WTC11 (cell line): Measurements from ENCODE around the gene SEMA7A. TPM values are rescaled to one million over a fixed set of nuclear protein-coding genes. Genes with fewer than 3 reads are reported as not detected.

ENCODE experiments used
- ATAC-seq: fragments of 200-7000 bp; cut with Tn5 transposase; 2 replicates; pipeline ENCODE4 v1.10.0; 2021; ENCODE audit warnings: mild to moderate bottlenecking, moderate library complexity
- CTCF ChIA-PET: fragments of 300-600 bp; sonication (Branson Sonifier 250); formaldehyde crosslinking; loops from one replicate; lab custom pipeline; 2021; ENCODE audit warnings: antibody characterized with exemption; lab: Charles Lee
- POLR2A ChIA-PET: fragments of 350-600 bp; sonication (Branson Sonifier 250); formaldehyde crosslinking; loops from one replicate; lab custom pipeline; 2021; ENCODE audit warnings: antibody characterized with exemption; lab: Charles Lee
- DNase-seq: peaks from one replicate; pipeline ENCODE4 v3.0.0; 2021; ENCODE audit warnings: low spot score
- H3K27ac Mint-ChIP-seq: 2 replicates; pipeline ENCODE4 v1.8.0; 2021; ENCODE audit warnings: mixed read lengths
- H3K27me3 Mint-ChIP-seq: 2 replicates; pipeline ENCODE4 v1.8.0; 2021; ENCODE audit warnings: low read depth, mild to moderate bottlenecking, moderate library complexity, mixed read lengths
- H3K36me3 Mint-ChIP-seq: 2 replicates; pipeline ENCODE4 v1.8.0; 2021; ENCODE audit warnings: mixed read lengths
- H3K4me1 Mint-ChIP-seq: 2 replicates; pipeline ENCODE4 v1.8.0; 2022; ENCODE audit warnings: mixed read lengths
- H3K4me3 Mint-ChIP-seq: 2 replicates; pipeline ENCODE4 v1.8.0; 2021; ENCODE audit warnings: mild to moderate bottlenecking, moderate library complexity, mixed read lengths
- H3K9me3 Mint-ChIP-seq: 2 replicates; pipeline ENCODE4 v1.8.0; 2021; ENCODE audit warnings: mixed read lengths
- AFF4 ChIP-seq: sonication (generic); formaldehyde crosslinking; IDR thresholded peaks from 2 replicates; pipeline ENCODE4 v1.8.1; 2023; ENCODE audit warnings: mild to moderate bottlenecking, missing genetic modification reagents, borderline replicate concordance
- ATF1 ChIP-seq: sonication (generic); formaldehyde crosslinking; IDR thresholded peaks from 2 replicates; pipeline ENCODE4 v1.8.1; 2023; ENCODE audit warnings: mild to moderate bottlenecking, moderate library complexity, missing genetic modification reagents
- CREB1 ChIP-seq: sonication (generic); formaldehyde crosslinking; IDR thresholded peaks from 2 replicates; pipeline ENCODE4 v1.8.0; 2023; ENCODE audit warnings: mild to moderate bottlenecking, missing genetic modification reagents
- E2F1 ChIP-seq: sonication (generic); formaldehyde crosslinking; IDR thresholded peaks from 2 replicates; pipeline ENCODE4 v1.8.0; 2022; ENCODE audit warnings: mild to moderate bottlenecking, missing genetic modification reagents
- GABPB1 ChIP-seq: sonication (generic); formaldehyde crosslinking; IDR thresholded peaks from 2 replicates; pipeline ENCODE4 v1.8.1; 2023; ENCODE audit warnings: mild to moderate bottlenecking, missing genetic modification reagents
- GTF2I ChIP-seq: fragments of 250-450 bp; sonication (Bioruptor Pico); conservative IDR thresholded peaks from 2 replicates; pipeline ENCODE4 v1.4.0; 2021; ENCODE audit warnings: mild to moderate bottlenecking
- MAX ChIP-seq: sonication (generic); formaldehyde crosslinking; IDR thresholded peaks from 2 replicates; pipeline ENCODE4 v1.8.0; 2022; ENCODE audit warnings: mild to moderate bottlenecking, missing genetic modification reagents
- MYBL2 ChIP-seq: sonication (generic); formaldehyde crosslinking; IDR thresholded peaks from 2 replicates; pipeline ENCODE4 v1.8.1; 2023; ENCODE audit warnings: mild to moderate bottlenecking, moderate library complexity, missing genetic modification reagents
- NFYB ChIP-seq: sonication (generic); formaldehyde crosslinking; conservative IDR thresholded peaks from 2 replicates; pipeline ENCODE4 v1.8.0; 2022; ENCODE audit warnings: low read depth, missing genetic modification reagents
- NR3C1 ChIP-seq: sonication (generic); formaldehyde crosslinking; conservative IDR thresholded peaks from 2 replicates; pipeline ENCODE4 v1.8.1; 2023; ENCODE audit warnings: low read depth, mild to moderate bottlenecking, missing genetic modification reagents
- SOX15 ChIP-seq: fragments of 250-450 bp; sonication (Bioruptor Pico); IDR thresholded peaks from 2 replicates; pipeline ENCODE4 v1.9.0; 2021; ENCODE audit warnings: mild to moderate bottlenecking
- TEAD1 ChIP-seq: sonication (generic); formaldehyde crosslinking; IDR thresholded peaks from 2 replicates; pipeline ENCODE4 v1.8.0; 2022; ENCODE audit warnings: mild to moderate bottlenecking, missing genetic modification reagents
- TP53 ChIP-seq: sonication (generic); formaldehyde crosslinking; IDR thresholded peaks from 2 replicates; pipeline ENCODE4 v1.8.1; 2023; ENCODE audit warnings: mild to moderate bottlenecking, missing genetic modification reagents
- ZNF263 ChIP-seq: sonication (generic); formaldehyde crosslinking; IDR thresholded peaks from 2 replicates; pipeline ENCODE4 v1.8.1; 2022; ENCODE audit warnings: low read depth, mild to moderate bottlenecking, moderate library complexity, missing genetic modification reagents
- ZNF281 ChIP-seq: sonication (generic); formaldehyde crosslinking; IDR thresholded peaks from 2 replicates; pipeline ENCODE4 v1.8.0; 2023; ENCODE audit warnings: mild to moderate bottlenecking, missing genetic modification reagents
- ZNF425 ChIP-seq: fragments of 250-450 bp; sonication (Bioruptor Pico); conservative IDR thresholded peaks from 2 replicates; pipeline ENCODE4 v1.9.0; 2021; ENCODE audit warnings: mild to moderate bottlenecking
- total RNA-seq: library from RNA; stranded (reverse); gene quantifications from 3 replicates; pipeline ENCODE4 v1.2.3, GENCODE V29; 2021

The SEMA7A gene
- total RNA-seq, 1 experiment from 2014 or later: 17.9 TPM

GRCh38 chr15:74377831-74378766 is 55.7 kb downstream of the SEMA7A start:
- POLR2A ChIA-PET: no interaction called here
- H3K27me3 Mint-ChIP-seq: no peaks in the 10 kb centered on the region; the same call in 1 of the 2 replicates
- H3K36me3 Mint-ChIP-seq: no peaks in the 10 kb centered on the region
- DNase-seq: peak; percentile 7
- no peak for ATAC-seq
- CTCF ChIA-PET: interaction anchor here (0.7 to 1.8 kb wide), 9 partner anchors 25 to 254 kb away, joined by 3 to 10 read pairs (median 4); no protein-coding TSS in a partner anchor
- peaks cover 15% of the 10 kb centered on the region for H3K4me1 Mint-ChIP-seq
- H3K27ac Mint-ChIP-seq: no peak overlapping the region
- no peaks in the 10 kb centered on the region for H3K9me3 Mint-ChIP-seq
- no peak overlapping the region for H3K4me3 Mint-ChIP-seq
- TF ChIP-seq GABPB1 (CRISPR knock-in tag): no peak
- no peak for TF ChIP-seq SOX15 (CRISPR knock-in tag)
- TF ChIP-seq E2F1 (CRISPR knock-in tag): no peak
- TF ChIP-seq TEAD1 (CRISPR knock-in tag): no peak
- TF ChIP-seq ZNF263 (CRISPR knock-in tag): no peak
- no peak for TF ChIP-seq GTF2I (CRISPR knock-in tag)
- no peak for TF ChIP-seq ZNF281 (CRISPR knock-in tag)
- no peak for TF ChIP-seq AFF4 (CRISPR knock-in tag)
- no peak for TF ChIP-seq NR3C1
- TF ChIP-seq MYBL2 (CRISPR knock-in tag): no peak
- TF ChIP-seq NFYB (CRISPR knock-in tag): no peak
- no peak for TF ChIP-seq TP53 (CRISPR knock-in tag)
- TF ChIP-seq ATF1 (CRISPR knock-in tag): no peak
- no peak for TF ChIP-seq CREB1 (CRISPR knock-in tag)
- no peak for TF ChIP-seq ZNF425 (CRISPR knock-in tag)
- no peak for TF ChIP-seq MAX
